ENCODE data around the gene C11orf24.
"Not testable (repeated sequence)": the region's sequence is repeated elsewhere in the genome, so short reads cannot be mapped to it uniquely, and the experiment has no call there.

- not testable (repeated sequence) for TF ChIP-seq POLR2A (IDR thresholded peaks at IDR 0.05; ENCODE audit: low read length); GATA1 (IDR thresholded peaks at IDR 0.05; ENCODE audit: low read depth, low read length)
These were observed 27.7 kb upstream of the C11orf24 start for GRCh38 chr11:68299517-68299879.
